Peyer's patch (tissue), 4 donors: Measurements from ENCODE around the gene SLC12A8. TPM values are rescaled to one million over a fixed set of nuclear protein-coding genes. Genes with fewer than 3 reads are reported as not detected.

Experiments
- DNase-seq, 3 donors: peaks; one replicate each; pipeline ENCODE4 v3.0.0-alpha.2; 2017 to 2019
- H3K27ac ChIP-seq, 4 donors: fragments of 200-600 bp; sonication (generic); one replicate each; pipeline ENCODE4 v1.5.1; 2016 to 2019
- H3K27me3 ChIP-seq, 2 donors: fragments of 200-600 bp; sonication (generic); one replicate each; pipeline ENCODE4 v1.5.1; 2019
- H3K36me3 ChIP-seq, 3 donors: fragments of 200-600 bp; sonication (generic); one replicate each; pipeline ENCODE4 v1.5.1; 2016 to 2019
- H3K4me1 ChIP-seq, 4 donors: fragments of 200-600 bp; sonication (generic); one replicate each; pipeline ENCODE4 v1.5.1; 2016 to 2019
- H3K4me3 ChIP-seq, 4 donors: fragments of 200-600 bp; sonication (generic); 1 replicate in 3 of 4; 2 replicates in 1 of 4; pipeline ENCODE4 v1.5.1; 2016 to 2019; ENCODE audit warnings: mild to moderate bottlenecking in 1 of 4
- H3K9me3 ChIP-seq, 4 donors: fragments of 200-600 bp; sonication (generic); one replicate each; pipeline ENCODE4 v1.5.1; 2016 to 2019; ENCODE audit warnings: mild to moderate bottlenecking in 1 of 4
- POLR2A ChIP-seq, 2 donors: fragments of 450-650 bp; IDR thresholded peaks; one replicate each; pipeline ENCODE4 v1.5.1; 2017; ENCODE audit warnings: antibody characterized with exemption in 2 of 2, mild to moderate bottlenecking in 2 of 2, moderate library complexity in 2 of 2
- total RNA-seq, 4 donors: library from RNA; depleted of rRNA; stranded (reverse); fragments of >200 nt; gene quantifications; one replicate each; pipeline ENCODE4 v1.1.0, GENCODE V29; 2016
- TF ChIP-seq, protein P1 (sequence below), 6 experiments: fragments of 450-650 bp in 4 of 6; fragments of 200-600 bp in 2 of 6; sonication (generic) in 1 of 6; IDR thresholded peaks; one replicate each; pipeline ENCODE4 v1.5.1; 2017 to 2019; ENCODE audit warnings: antibody characterized with exemption in 6 of 6, mild to moderate bottlenecking in 3 of 6, moderate library complexity in 1 of 6

SLC12A8 gene
- total RNA-seq, 4 donors from 2014 or later, result 24.2 to 31.4 (median 26.3) TPM

DNA sequence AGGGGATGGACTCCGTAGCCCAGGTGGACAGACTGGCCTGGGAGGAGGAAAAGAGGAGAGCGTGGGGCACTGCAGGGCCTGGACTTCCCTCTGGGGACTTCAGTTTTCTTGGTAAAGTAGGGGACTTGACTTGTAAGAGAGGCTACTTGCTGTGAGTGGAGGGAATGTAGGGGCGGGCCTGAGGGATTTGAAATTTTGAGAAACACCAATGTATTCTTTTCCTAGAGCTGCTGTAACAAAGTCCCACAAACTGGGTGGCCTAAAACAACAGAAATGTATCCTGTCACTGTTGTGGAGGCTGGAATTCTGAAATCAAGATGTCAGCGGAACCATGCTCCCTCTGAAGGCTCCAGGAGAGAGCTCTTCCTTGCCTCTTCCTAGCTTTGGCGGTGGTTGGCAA, 150.9 kb downstream of the SLC12A8 start:
- no peak for TF ChIP-seq POLR2A (IDR thresholded peaks at IDR 0.05)
- TF ChIP-seq, protein P1, sequence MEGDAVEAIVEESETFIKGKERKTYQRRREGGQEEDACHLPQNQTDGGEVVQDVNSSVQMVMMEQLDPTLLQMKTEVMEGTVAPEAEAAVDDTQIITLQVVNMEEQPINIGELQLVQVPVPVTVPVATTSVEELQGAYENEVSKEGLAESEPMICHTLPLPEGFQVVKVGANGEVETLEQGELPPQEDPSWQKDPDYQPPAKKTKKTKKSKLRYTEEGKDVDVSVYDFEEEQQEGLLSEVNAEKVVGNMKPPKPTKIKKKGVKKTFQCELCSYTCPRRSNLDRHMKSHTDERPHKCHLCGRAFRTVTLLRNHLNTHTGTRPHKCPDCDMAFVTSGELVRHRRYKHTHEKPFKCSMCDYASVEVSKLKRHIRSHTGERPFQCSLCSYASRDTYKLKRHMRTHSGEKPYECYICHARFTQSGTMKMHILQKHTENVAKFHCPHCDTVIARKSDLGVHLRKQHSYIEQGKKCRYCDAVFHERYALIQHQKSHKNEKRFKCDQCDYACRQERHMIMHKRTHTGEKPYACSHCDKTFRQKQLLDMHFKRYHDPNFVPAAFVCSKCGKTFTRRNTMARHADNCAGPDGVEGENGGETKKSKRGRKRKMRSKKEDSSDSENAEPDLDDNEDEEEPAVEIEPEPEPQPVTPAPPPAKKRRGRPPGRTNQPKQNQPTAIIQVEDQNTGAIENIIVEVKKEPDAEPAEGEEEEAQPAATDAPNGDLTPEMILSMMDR (IDR thresholded peaks at IDR 0.05), result no peak

DNA sequence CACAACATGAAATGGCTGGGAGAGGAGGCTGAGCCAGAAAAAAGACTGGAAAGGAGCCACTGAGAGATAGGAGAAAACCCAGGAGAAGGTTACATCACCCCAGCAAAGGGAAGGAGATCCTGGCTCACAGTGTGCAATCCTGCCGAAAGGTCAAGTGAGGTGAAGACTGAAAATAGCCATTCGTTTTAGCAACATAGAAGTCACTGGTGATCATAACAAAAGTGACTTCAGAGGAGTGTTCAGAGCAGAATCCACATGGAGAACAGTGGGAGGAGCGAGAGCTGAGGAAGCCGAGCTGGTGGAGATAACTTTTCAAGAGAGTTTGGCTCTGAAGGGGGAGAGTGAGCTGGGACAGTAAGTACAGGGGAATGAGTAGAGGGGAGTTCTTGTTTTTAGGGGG, 151.4 kb downstream of the SLC12A8 start:
- H3K27me3 ChIP-seq, result no peaks in the 10 kb centered on the region
- peak overlapping the region in 2 of 4 donors; percentile 49 to 74 for H3K27ac ChIP-seq
- no peak overlapping the region for H3K4me3 ChIP-seq
- DNase-seq, result peak in 1 of 3 donors; percentile 58
- TF ChIP-seq, protein P1 (IDR thresholded peaks at IDR 0.05), result no peak
- no peaks in the 10 kb centered on the region for H3K9me3 ChIP-seq
- H3K4me1 ChIP-seq, result peaks cover 0 to 28% (median 4%) of the 10 kb centered on the region in 4 donors
- no peaks in the 10 kb centered on the region for H3K36me3 ChIP-seq

More for the DNA sequence above, 150.9 kb downstream of the SLC12A8 start:
- DNase-seq, result no peak
- Histone ChIP-seq H3K9me3 (no peaks in the 10 kb centered on the region), H3K4me1 (peaks cover 0 to 23% (median 0%) of the 10 kb centered on the region in 4 donors), H3K36me3 (no peaks in the 10 kb centered on the region), H3K27me3 (no peaks in the 10 kb centered on the region), H3K4me3 (no peak overlapping the region), H3K27ac (peak overlapping the region in 2 of 4 donors; percentile 49 to 74)

DNA sequence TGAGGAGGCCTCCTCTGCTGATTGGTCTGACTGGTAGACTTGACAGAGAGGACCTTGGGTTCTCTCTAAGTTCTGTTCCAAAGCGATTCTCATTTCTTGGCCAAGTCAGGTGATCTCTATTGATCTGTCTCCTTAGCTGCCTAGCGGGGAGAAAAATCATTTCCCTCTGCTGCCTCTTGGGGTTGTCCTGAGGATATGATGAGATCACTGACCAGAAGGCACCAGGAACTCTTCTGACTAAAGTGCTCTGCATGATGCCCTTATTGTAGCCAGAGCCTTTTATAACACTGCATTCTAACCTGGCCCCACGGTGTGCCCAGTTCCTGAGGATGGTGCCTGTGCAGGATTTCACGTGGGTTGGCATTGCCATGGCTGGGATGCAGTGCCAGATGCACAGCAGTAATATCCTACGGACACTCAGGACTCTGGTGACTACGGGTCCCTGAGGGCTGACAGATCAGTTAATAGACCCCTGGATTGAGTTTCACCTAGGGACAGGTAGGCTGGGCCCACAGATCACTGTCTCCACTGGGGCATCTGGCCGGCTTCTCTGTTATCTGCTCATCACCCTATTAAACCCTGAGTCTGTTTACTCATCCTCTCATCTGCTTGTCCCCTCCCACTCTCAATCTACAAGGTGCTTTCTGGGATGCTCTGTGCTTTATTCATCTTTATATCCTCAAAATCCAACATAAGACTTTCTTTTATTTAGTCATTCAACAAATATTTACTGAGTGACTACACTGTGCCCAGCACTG, 152.9 kb downstream of the SLC12A8 start:
- H3K27me3 ChIP-seq, result no peaks in the 10 kb centered on the region
- no peaks in the 10 kb centered on the region for H3K9me3 ChIP-seq
- TF ChIP-seq POLR2A (IDR thresholded peaks at IDR 0.05), result no peak
- TF ChIP-seq, protein P1 (IDR thresholded peaks at IDR 0.05), result no peak
- peaks cover 0 to 29% (median 6%) of the 10 kb centered on the region in 4 donors for H3K4me1 ChIP-seq
- no peak overlapping the region for H3K4me3 ChIP-seq
- DNase-seq, result peak in 1 of 3 donors; percentile 17
- no peaks in the 10 kb centered on the region for H3K36me3 ChIP-seq
- no peak overlapping the region for H3K27ac ChIP-seq

DNA sequence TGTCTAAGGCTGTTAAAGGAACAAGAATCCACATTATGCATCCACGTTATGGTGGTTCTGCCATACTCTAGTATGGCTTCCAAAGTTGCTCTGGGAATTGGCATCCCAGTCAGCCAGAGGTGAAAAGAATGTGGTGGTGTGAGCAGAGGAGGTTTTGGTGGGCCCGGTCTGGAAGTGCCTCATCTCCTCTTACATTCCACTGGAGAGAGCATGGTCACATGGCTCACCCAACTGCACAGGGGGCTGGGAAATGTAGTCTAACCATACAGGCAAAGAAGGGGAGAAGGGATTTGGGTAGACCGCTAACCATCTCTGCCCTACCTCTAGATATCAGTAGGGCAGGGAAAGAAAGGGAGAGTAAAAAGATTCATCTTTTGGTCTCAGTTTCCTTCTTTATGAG, 153.6 kb downstream of the SLC12A8 start:
- TF ChIP-seq, protein P1 (IDR thresholded peaks at IDR 0.05), result no peak
- no peak for TF ChIP-seq POLR2A (IDR thresholded peaks at IDR 0.05)
- H3K27me3 ChIP-seq, result no peaks in the 10 kb centered on the region
- H3K4me1 ChIP-seq, result peaks cover 0 to 34% (median 6%) of the 10 kb centered on the region in 4 donors
- H3K36me3 ChIP-seq, result no peaks in the 10 kb centered on the region
- no peak for DNase-seq
- no peaks in the 10 kb centered on the region for H3K9me3 ChIP-seq
- H3K4me3 ChIP-seq, result no peak overlapping the region
- no peak overlapping the region for H3K27ac ChIP-seq

DNA sequence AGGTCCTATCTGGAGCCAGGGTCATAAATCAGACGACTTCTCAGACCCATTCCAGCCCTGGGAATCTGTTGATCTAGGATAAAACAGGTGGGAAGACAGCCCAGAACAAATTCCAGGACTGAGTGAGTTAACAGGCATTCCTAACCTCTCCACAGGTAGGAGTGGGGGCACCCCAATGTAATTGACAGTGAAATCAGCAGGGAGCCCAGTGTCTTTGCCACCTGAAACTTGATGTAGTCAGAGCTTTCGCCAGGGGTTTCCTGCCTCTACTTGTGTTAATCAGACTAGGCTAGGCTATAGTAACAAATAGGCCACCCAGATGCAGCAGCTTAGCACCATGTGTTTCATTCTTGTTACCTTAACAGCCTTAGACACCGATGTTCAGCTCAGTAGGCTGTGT, 154.0 kb downstream of the SLC12A8 start:
- H3K36me3 ChIP-seq, result no peaks in the 10 kb centered on the region
- no peak overlapping the region for H3K4me3 ChIP-seq
- DNase-seq, result peak in 1 of 3 donors; percentile 1
- H3K27me3 ChIP-seq, result no peaks in the 10 kb centered on the region
- H3K27ac ChIP-seq, result no peak overlapping the region
- TF ChIP-seq, protein P1 (IDR thresholded peaks at IDR 0.05), result no peak
- TF ChIP-seq POLR2A (IDR thresholded peaks at IDR 0.05), result no peak
- peaks cover 0 to 37% (median 6%) of the 10 kb centered on the region in 4 donors for H3K4me1 ChIP-seq
- H3K9me3 ChIP-seq, result no peaks in the 10 kb centered on the region
